ENCODE data around the gene TRAF3IP1.

The TRAF3IP1 gene

DNA sequence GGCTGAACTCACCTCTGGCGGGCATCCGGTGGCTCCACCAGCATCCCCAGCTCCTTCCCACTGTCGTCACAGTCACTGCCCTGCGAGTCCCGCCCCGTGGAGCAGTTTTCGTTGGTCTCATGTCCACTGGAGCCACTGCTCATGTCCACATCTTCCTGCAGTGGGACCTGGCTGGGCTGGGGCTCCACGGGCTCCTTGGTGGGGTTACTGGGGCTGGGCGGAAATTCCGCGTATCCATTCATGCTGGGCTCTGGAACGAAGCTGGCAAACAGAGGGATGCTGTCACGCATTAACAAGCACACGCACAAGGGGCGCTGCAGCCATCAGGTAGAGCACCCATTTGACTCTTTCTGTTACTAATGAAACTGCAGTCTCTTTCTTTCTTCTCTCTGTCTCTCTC lies 42.6 kb upstream of the TRAF3IP1 start:
- no peak for TF ChIP-seq SIN3A (IDR thresholded peaks at IDR 0.05; ENCODE audit: borderline replicate concordance, insufficient read depth, low read length)
- no peak for TF ChIP-seq TAF1 (IDR thresholded peaks at IDR 0.05; ENCODE audit: borderline replicate concordance, insufficient read depth, low read length)
- TF ChIP-seq, protein P1, sequence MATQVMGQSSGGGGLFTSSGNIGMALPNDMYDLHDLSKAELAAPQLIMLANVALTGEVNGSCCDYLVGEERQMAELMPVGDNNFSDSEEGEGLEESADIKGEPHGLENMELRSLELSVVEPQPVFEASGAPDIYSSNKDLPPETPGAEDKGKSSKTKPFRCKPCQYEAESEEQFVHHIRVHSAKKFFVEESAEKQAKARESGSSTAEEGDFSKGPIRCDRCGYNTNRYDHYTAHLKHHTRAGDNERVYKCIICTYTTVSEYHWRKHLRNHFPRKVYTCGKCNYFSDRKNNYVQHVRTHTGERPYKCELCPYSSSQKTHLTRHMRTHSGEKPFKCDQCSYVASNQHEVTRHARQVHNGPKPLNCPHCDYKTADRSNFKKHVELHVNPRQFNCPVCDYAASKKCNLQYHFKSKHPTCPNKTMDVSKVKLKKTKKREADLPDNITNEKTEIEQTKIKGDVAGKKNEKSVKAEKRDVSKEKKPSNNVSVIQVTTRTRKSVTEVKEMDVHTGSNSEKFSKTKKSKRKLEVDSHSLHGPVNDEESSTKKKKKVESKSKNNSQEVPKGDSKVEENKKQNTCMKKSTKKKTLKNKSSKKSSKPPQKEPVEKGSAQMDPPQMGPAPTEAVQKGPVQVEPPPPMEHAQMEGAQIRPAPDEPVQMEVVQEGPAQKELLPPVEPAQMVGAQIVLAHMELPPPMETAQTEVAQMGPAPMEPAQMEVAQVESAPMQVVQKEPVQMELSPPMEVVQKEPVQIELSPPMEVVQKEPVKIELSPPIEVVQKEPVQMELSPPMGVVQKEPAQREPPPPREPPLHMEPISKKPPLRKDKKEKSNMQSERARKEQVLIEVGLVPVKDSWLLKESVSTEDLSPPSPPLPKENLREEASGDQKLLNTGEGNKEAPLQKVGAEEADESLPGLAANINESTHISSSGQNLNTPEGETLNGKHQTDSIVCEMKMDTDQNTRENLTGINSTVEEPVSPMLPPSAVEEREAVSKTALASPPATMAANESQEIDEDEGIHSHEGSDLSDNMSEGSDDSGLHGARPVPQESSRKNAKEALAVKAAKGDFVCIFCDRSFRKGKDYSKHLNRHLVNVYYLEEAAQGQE (IDR thresholded peaks at IDR 0.05; ENCODE audit: insufficient read depth in 1 of 2, low read depth in 2 of 2, low read length in 2 of 2), result no peak
- no peak for TF ChIP-seq POLR2AphosphoS5 (IDR thresholded peaks at IDR 0.05; ENCODE audit: low read depth, low read length)
- no peak for TF ChIP-seq FOXP2 (optimal IDR thresholded peaks at IDR 0.05; ENCODE audit: borderline replicate concordance, extremely low read depth, extremely low read length, insufficient read depth)

DNA sequence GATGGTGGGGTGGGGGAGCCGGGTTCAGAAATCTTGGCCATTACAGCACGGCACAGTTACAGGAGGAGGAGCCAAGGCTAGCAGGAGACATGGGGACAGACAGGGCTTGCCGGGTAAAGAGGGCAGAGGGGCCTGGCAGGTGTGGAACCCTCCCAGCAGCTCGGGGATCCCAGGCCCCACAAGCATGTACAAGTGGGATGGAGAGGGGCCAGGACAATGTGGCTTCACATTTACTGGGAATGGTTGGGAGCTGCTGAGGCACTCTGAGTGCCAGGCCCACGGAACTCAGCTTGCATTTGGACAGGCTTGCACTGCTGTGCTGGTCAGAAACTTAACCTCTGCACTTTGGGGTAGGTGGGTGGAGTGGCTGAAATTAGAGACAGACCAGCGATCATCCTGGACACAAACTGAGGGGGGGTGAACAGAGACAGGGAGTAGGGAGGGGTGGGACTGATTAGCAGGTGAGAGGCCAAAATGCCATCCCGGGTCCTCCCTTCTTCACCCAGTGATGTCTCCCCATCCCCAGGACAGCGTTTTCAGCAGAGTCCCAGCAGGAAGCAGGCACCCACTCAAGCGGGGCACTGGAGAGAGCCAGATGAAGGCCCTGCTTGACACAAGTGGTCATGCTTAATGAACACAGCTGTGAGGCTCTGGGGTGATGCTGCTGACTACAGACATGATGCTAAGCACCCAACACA lies 41.5 kb upstream of the TRAF3IP1 start:
- TF ChIP-seq FOXP2 (optimal IDR thresholded peaks at IDR 0.05; ENCODE audit: borderline replicate concordance, extremely low read depth, extremely low read length, insufficient read depth) (no peak), TAF1 (IDR thresholded peaks at IDR 0.05; ENCODE audit: borderline replicate concordance, insufficient read depth, low read length) (no peak), SIN3A (IDR thresholded peaks at IDR 0.05; ENCODE audit: borderline replicate concordance, insufficient read depth, low read length) (no peak), POLR2AphosphoS5 (IDR thresholded peaks at IDR 0.05; ENCODE audit: low read depth, low read length) (no peak)
- TF ChIP-seq, protein P1 (IDR thresholded peaks at IDR 0.05; ENCODE audit: insufficient read depth in 1 of 2, low read depth in 2 of 2, low read length in 2 of 2), result no peak

DNA sequence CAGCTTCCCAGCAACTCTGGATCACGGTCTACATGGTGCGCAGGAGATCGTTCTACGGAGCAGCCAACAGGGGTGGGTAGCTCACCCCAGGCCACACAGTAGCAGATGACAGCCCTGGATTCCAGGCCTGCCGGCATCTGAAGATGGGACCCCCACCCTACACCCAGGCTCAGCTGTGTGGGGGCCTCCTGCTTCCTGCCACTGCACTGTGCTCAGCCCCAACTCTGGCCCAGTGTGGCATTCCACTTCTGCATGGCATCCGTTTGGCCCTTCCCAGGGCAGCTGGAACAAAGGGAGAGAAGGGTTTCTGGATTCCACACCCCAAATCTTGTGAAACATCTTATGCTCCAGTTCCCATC lies 41.0 kb upstream of the TRAF3IP1 start:
- TF ChIP-seq POLR2AphosphoS5 (IDR thresholded peaks at IDR 0.05; ENCODE audit: low read depth, low read length) (no peak), FOXP2 (optimal IDR thresholded peaks at IDR 0.05; ENCODE audit: borderline replicate concordance, extremely low read depth, extremely low read length, insufficient read depth) (no peak)

DNA sequence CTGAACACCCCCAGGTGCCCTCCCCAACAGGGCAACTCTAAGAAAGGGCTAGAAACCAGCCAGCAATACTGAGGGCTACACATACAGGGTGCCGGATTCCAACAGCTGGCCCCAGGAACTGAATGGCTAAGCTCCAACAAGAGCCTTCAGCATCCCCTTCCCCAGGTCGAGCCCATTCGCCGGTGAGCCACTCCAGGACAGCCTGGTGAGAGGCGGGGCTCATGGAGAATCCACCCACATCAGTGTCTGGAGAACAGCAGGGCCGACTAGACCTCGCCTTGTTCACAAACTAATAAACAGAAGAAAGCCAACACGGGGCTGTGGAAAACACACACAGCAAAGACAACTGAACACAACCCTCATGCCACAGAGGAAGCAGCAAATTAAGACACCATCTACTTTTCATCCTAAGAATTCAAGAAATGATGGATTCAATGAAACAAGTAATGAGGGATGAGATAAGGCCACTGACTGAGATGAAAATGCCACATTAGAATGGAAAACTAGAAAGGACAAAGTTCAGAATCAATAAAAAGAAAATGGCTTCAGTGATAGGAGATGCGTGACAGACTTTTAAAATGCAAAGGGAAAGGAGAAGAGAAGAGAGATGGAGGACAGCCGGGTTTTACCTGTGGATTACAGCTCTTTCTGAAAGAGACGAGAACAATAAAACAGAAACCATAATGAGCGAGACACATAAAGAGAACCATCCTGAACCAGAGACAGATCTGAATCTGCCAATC lies 40.1 kb upstream of the TRAF3IP1 start:
- TF ChIP-seq POLR2AphosphoS5 (IDR thresholded peaks at IDR 0.05; ENCODE audit: low read depth, low read length), result no peak
- no peak for TF ChIP-seq TAF1 (IDR thresholded peaks at IDR 0.05; ENCODE audit: borderline replicate concordance, insufficient read depth, low read length)
- no peak for TF ChIP-seq SIN3A (IDR thresholded peaks at IDR 0.05; ENCODE audit: borderline replicate concordance, insufficient read depth, low read length)
- TF ChIP-seq, protein P1 (IDR thresholded peaks at IDR 0.05; ENCODE audit: insufficient read depth in 1 of 2, low read depth in 2 of 2, low read length in 2 of 2), result no peak
- TF ChIP-seq FOXP2 (optimal IDR thresholded peaks at IDR 0.05; ENCODE audit: borderline replicate concordance, extremely low read depth, extremely low read length, insufficient read depth), result no peak

DNA sequence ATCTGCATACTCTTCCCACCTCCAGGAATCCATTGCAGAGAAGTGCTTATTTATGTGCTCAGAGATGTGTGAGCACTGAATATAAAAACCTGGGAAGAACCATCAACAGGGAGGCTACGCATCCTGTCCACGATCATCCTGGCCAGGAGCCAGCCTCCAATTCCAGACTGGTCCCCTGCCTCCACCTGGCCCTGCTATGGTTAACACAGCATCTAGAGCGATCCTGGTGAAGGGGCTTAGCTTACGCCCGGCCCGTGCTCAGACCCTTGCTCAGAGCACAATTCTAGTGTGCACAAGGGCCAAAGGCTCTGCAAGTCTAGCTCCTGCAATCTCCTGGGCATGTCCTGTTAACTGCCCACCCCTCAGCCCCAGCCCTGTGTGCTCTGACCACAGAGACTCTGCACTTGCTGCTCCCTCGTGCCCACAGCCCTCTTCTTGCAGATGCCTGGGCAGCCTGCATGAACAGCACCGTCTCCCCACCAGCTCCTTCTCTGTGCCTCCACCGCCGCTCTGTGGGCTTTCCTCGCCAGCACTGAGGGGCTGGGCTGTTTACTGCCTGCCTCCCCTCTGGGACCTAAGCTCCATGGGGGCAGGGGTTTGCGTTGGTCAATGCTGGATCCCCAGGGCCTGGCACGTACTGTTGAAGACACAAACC lies 38.4 kb upstream of the TRAF3IP1 start:
- no peak for TF ChIP-seq SIN3A (IDR thresholded peaks at IDR 0.05; ENCODE audit: borderline replicate concordance, insufficient read depth, low read length)
- TF ChIP-seq FOXP2 (optimal IDR thresholded peaks at IDR 0.05; ENCODE audit: borderline replicate concordance, extremely low read depth, extremely low read length, insufficient read depth), result no peak
- no peak for TF ChIP-seq TAF1 (IDR thresholded peaks at IDR 0.05; ENCODE audit: borderline replicate concordance, insufficient read depth, low read length)
- no peak for TF ChIP-seq POLR2AphosphoS5 (IDR thresholded peaks at IDR 0.05; ENCODE audit: low read depth, low read length)
- TF ChIP-seq, protein P1 (IDR thresholded peaks at IDR 0.05; ENCODE audit: insufficient read depth in 1 of 2, low read depth in 2 of 2, low read length in 2 of 2), result no peak

Data from PFSK-1 (cell line).